Measurements from ENCODE around the gene KRTAP13-4.

The KRTAP13-4 gene

GRCh38 chr21:30395731-30396130 lies 34.3 kb upstream of the KRTAP13-4 start, which contains the start of gene KRTAP13-1:
KRTAP13-1 (plus strand) TSS chr21:30396031; CDS start chr21:30396087, 56 bp downstream.
- TF ChIP-seq CTCF (IDR thresholded peaks at IDR 0.05; ENCODE audit: low read depth, low read length, poor library complexity, severe bottlenecking): no peak
- no peak for TF ChIP-seq EZH2phosphoT487 (IDR thresholded peaks at IDR 0.05; ENCODE audit: borderline replicate concordance, low read length)
- Histone ChIP-seq H3K36me3 (ENCODE audit: control insufficient read depth, low read length) (no peaks in the 10 kb centered on the region), H4K20me1 (ENCODE audit: control insufficient read depth, insufficient read depth, low read depth, low read length) (no peaks in the 10 kb centered on the region), H3K4me1 (ENCODE audit: control insufficient read depth, low read length) (no peaks in the 10 kb centered on the region), H3F3A (ENCODE audit: control insufficient read depth, insufficient read depth) (no peaks in the 10 kb centered on the region), H3K9me2 (replicated peaks; ENCODE audit: control insufficient read depth, low read length) (no peaks in the 10 kb centered on the region), H3K27ac (ENCODE audit: low read depth, low read length) (no peak within 1 kb of the TSS), H3K4me2 (ENCODE audit: low read length) (no peak within 1 kb of the TSS), H3K79me2 (ENCODE audit: control insufficient read depth, low read length) (no peaks in the 10 kb centered on the region), H3K9me3 (ENCODE audit: control insufficient read depth, insufficient read depth, low read length) (no peaks in the 10 kb centered on the region), H3K27me3 (ENCODE audit: control insufficient read depth, low read length) (no peaks in the 10 kb centered on the region), H3K4me3 (ENCODE audit: low read length) (no peak within 1 kb of the TSS)

- no peaks in the 10 kb centered on the region for H3K36me3 ChIP-seq (ENCODE audit: control insufficient read depth, low read length)
- TF ChIP-seq CTCF (IDR thresholded peaks at IDR 0.05; ENCODE audit: low read depth, low read length, poor library complexity, severe bottlenecking): peak; percentile 69
- no peak for TF ChIP-seq EZH2phosphoT487 (IDR thresholded peaks at IDR 0.05; ENCODE audit: borderline replicate concordance, low read length)
- H3K4me3 ChIP-seq (ENCODE audit: low read length): peak overlapping the region; percentile 34
- H3K4me2 ChIP-seq (ENCODE audit: low read length): peak overlapping the region; percentile 49
- no peaks in the 10 kb centered on the region for H3K79me2 ChIP-seq (ENCODE audit: control insufficient read depth, low read length)
- no peak overlapping the region for H3K27ac ChIP-seq (ENCODE audit: low read depth, low read length)
- H3K9me3 ChIP-seq (ENCODE audit: control insufficient read depth, insufficient read depth, low read length): no peaks in the 10 kb centered on the region
- H3F3A ChIP-seq (ENCODE audit: control insufficient read depth, insufficient read depth): no peaks in the 10 kb centered on the region
- no peaks in the 10 kb centered on the region; the same call in 1 of the 2 replicates for H3K4me1 ChIP-seq (ENCODE audit: control insufficient read depth, low read length)
- H4K20me1 ChIP-seq (ENCODE audit: control insufficient read depth, insufficient read depth, low read depth, low read length): no peaks in the 10 kb centered on the region
- H3K27me3 ChIP-seq (ENCODE audit: control insufficient read depth, low read length): no peaks in the 10 kb centered on the region
- H3K9me2 ChIP-seq (replicated peaks; ENCODE audit: control insufficient read depth, low read length): no peaks in the 10 kb centered on the region
These were observed 21.1 kb upstream of the KRTAP13-4 start for GRCh38 chr21:30408782-30409494.

GRCh38 chr21:30415993-30416392 lies 14.0 kb upstream of the KRTAP13-4 start:
- no peaks in the 10 kb centered on the region for H3K79me2 ChIP-seq (ENCODE audit: control insufficient read depth, low read length)
- no peaks in the 10 kb centered on the region for H3K9me3 ChIP-seq (ENCODE audit: control insufficient read depth, insufficient read depth, low read length)
- no peak overlapping the region for H3K4me2 ChIP-seq (ENCODE audit: low read length)
- H3K4me1 ChIP-seq (ENCODE audit: control insufficient read depth, low read length): no peaks in the 10 kb centered on the region
- no peak overlapping the region for H3K4me3 ChIP-seq (ENCODE audit: low read length)
- TF ChIP-seq CTCF (IDR thresholded peaks at IDR 0.05; ENCODE audit: low read depth, low read length, poor library complexity, severe bottlenecking) (no peak), EZH2phosphoT487 (IDR thresholded peaks at IDR 0.05; ENCODE audit: borderline replicate concordance, low read length) (no peak)
- no peak overlapping the region for H3K27ac ChIP-seq (ENCODE audit: low read depth, low read length)
- H3K27me3 ChIP-seq (ENCODE audit: control insufficient read depth, low read length): no peaks in the 10 kb centered on the region
- no peaks in the 10 kb centered on the region for H3K9me2 ChIP-seq (replicated peaks; ENCODE audit: control insufficient read depth, low read length)
- no peaks in the 10 kb centered on the region for H3K36me3 ChIP-seq (ENCODE audit: control insufficient read depth, low read length)
- no peaks in the 10 kb centered on the region for H4K20me1 ChIP-seq (ENCODE audit: control insufficient read depth, insufficient read depth, low read depth, low read length)
- H3F3A ChIP-seq (ENCODE audit: control insufficient read depth, insufficient read depth): no peaks in the 10 kb centered on the region
